Measurements from ENCODE around the gene CCDC188.

Gene CCDC188

DNA sequence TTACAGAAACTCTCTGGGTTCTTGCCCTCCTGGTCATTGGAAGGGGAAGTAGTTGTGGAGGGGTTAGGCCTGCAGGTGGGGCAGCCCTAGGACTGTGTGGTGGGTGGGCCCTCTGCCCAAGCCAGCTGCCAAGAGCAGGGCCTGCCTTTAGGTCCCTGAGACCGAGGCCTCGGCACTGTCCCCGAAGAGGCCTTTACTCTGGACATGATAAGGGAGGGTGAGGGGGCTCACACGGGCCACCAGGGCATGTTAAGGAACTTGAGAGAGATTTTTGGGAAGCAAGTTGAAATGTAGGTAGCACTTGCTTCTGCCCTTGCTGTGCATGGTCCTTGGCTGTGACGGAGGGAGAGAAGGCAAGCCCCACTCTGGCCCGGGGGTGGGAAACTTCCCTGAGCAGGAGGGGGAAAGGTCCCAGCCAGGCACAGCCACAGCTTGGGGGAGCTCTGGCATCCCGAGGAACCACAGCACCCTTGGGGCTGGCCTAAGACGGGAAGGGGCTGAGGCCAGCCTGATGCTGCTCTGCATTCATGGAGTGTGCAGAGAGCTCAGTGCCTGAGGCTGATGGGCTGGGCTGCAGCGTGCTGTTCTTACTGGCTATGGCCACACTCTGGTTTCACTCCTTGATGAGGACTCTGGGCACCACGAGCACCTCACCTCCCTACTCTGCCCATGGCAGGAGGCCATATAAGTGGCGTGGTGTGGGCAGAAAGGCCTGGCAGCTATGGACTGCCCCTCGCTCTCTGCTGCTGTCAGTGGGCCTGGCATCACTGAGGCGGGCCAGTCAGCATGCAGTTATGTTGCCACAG lies 42.7 kb downstream of the CCDC188 start:
- DNase-seq: no peak
- no peaks in the 10 kb centered on the region for H3K4me1 ChIP-seq
- peaks cover 62 to 100% (median 75%) of the 10 kb centered on the region in 3 donors for H3K36me3 ChIP-seq
- TF ChIP-seq, protein P1, sequence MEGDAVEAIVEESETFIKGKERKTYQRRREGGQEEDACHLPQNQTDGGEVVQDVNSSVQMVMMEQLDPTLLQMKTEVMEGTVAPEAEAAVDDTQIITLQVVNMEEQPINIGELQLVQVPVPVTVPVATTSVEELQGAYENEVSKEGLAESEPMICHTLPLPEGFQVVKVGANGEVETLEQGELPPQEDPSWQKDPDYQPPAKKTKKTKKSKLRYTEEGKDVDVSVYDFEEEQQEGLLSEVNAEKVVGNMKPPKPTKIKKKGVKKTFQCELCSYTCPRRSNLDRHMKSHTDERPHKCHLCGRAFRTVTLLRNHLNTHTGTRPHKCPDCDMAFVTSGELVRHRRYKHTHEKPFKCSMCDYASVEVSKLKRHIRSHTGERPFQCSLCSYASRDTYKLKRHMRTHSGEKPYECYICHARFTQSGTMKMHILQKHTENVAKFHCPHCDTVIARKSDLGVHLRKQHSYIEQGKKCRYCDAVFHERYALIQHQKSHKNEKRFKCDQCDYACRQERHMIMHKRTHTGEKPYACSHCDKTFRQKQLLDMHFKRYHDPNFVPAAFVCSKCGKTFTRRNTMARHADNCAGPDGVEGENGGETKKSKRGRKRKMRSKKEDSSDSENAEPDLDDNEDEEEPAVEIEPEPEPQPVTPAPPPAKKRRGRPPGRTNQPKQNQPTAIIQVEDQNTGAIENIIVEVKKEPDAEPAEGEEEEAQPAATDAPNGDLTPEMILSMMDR (IDR thresholded peaks at IDR 0.05): no peak
- no peaks in the 10 kb centered on the region for H3K27me3 ChIP-seq
- no peak overlapping the region for H3K27ac ChIP-seq
- intact Hi-C loops (cut with DNase I; ENCODE audit: low total_unique reads): loop anchor here (2.0 kb wide), 1 partner anchor 19 kb away; no protein-coding TSS in a partner anchor
- H3K9me3 ChIP-seq: no peaks in the 10 kb centered on the region
- H3K4me3 ChIP-seq: no peak overlapping the region

DNA sequence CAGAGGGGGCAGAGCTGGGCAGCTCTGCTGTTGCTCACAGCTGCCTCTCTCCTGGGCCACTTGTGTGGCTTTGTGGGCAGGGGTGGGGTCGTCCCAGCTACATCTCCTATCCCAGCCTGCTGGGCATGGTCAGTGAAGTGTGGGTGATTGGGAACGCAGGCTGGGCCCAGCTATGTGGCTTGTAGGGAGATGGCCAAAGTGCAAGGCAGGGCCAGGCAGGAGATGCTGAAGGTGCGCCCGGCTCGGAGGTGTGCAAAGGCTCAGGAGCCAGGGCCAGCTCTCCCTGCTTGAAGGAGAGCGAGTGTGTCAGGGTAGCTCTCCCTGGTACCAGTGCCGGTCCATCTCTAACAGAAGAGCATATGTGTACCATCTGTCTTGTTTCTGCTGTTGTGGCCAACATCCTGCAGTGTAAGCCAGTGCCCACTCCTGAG lies 43.4 kb downstream of the CCDC188 start:
- Histone ChIP-seq H3K4me1 (no peaks in the 10 kb centered on the region), H3K4me3 (no peak overlapping the region), H3K27me3 (no peaks in the 10 kb centered on the region), H3K27ac (no peak overlapping the region), H3K36me3 (peaks cover 62 to 100% (median 70%) of the 10 kb centered on the region in 3 donors), H3K9me3 (no peaks in the 10 kb centered on the region)
- TF ChIP-seq, protein P1 (IDR thresholded peaks at IDR 0.05): no peak
- no peak for DNase-seq
- intact Hi-C loops (cut with DNase I; ENCODE audit: low total_unique reads): no loop called here

- TF ChIP-seq, protein P1 (IDR thresholded peaks at IDR 0.05): no peak
These were observed 44.0 kb downstream of the CCDC188 start for GRCh38 chr22:20106849-20107237.

GRCh38 chr22:20106205-20106848 lies 44.5 kb downstream of the CCDC188 start:
- peaks cover 62 to 100% (median 74%) of the 10 kb centered on the region in 3 donors for H3K36me3 ChIP-seq
- TF ChIP-seq, protein P1 (IDR thresholded peaks at IDR 0.05): no peak
- no peak overlapping the region for H3K4me3 ChIP-seq
- H3K4me1 ChIP-seq: no peaks in the 10 kb centered on the region
- intact Hi-C loops (cut with DNase I; ENCODE audit: low total_unique reads): no loop called here
- H3K9me3 ChIP-seq: no peaks in the 10 kb centered on the region
- H3K27me3 ChIP-seq: no peaks in the 10 kb centered on the region
- DNase-seq: no peak
- no peak overlapping the region for H3K27ac ChIP-seq

More at GRCh38 chr22:20106849-20107237, 44.0 kb downstream of the CCDC188 start:
- Histone ChIP-seq H3K4me3 (no peak overlapping the region), H3K36me3 (peaks cover 62 to 100% (median 69%) of the 10 kb centered on the region in 3 donors), H3K27ac (no peak overlapping the region), H3K4me1 (no peaks in the 10 kb centered on the region), H3K27me3 (no peaks in the 10 kb centered on the region), H3K9me3 (no peaks in the 10 kb centered on the region)
- intact Hi-C loops (cut with DNase I; ENCODE audit: low total_unique reads): no loop called here
- DNase-seq: no peak

GRCh38 chr22:20105456-20106204 lies 45.2 kb downstream of the CCDC188 start:
- DNase-seq: no peak
- no peaks in the 10 kb centered on the region for H3K27me3 ChIP-seq
- TF ChIP-seq, protein P1 (IDR thresholded peaks at IDR 0.05): no peak
- H3K4me1 ChIP-seq: no peaks in the 10 kb centered on the region
- H3K27ac ChIP-seq: no peak overlapping the region
- intact Hi-C loops (cut with DNase I; ENCODE audit: low total_unique reads): no loop called here
- H3K4me3 ChIP-seq: no peak overlapping the region
- H3K9me3 ChIP-seq: no peaks in the 10 kb centered on the region
- peaks cover 67 to 100% (median 81%) of the 10 kb centered on the region in 3 donors for H3K36me3 ChIP-seq

All from tibial artery (tissue), 4 donors.